Dermis microvascular lymphatic vessel endothelial cell (primary cell): ENCODE data around the gene ATP2B2. TPM values are rescaled to one million over a fixed set of nuclear protein-coding genes. Genes with fewer than 3 reads are reported as not detected.
A peak's percentile ranks its signal among the peaks of the same experiment; 100 is the strongest.

ENCODE experiments used
- DNase-seq, 2 donors: peaks; one replicate each; pipeline versions ENCODE4 v3.0.0 to v3.0.0-alpha.2; 2010; ENCODE audit warnings: low read depth in 2 of 2
- total RNA-seq: library from RNA; depleted of rRNA; stranded (reverse); fragments of >200 nt; gene quantifications from 2 replicates; pipeline ENCODE4 v1.2.1, GENCODE V29; 2014

ATP2B2 gene
- total RNA-seq, 1 donor from 2014 or later = not detected

GRCh38 chr3:10432156-10432845, 73.1 kb downstream of the ATP2B2 start:
- DNase-seq = no peak

DNA sequence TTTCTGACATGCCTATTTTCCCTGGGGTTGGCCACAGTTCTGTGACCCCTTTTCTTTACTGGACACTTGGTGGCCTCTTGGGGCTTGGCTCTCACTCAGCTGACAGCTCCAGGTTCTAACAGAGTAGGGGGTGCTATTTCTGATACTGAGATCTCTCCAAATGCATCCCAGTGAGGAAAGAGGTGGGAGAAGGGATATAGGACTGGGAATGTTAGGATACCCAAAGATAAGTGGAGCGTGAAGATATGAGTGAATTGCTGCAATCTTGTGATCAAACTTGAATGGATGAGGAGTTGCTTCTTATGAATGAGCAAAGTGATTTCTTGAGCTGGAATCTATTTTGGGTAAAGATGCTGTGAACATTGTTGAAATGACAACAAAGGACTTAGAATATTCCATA, 74.6 kb downstream of the ATP2B2 start:
- no peak for DNase-seq

- DNase-seq = no peak
Observed at GRCh38 chr3:10428406-10429091, 76.8 kb downstream of the ATP2B2 start.

- DNase-seq = no peak
Observed at GRCh38 chr3:10426346-10427220, 78.8 kb downstream of the ATP2B2 start.

DNA sequence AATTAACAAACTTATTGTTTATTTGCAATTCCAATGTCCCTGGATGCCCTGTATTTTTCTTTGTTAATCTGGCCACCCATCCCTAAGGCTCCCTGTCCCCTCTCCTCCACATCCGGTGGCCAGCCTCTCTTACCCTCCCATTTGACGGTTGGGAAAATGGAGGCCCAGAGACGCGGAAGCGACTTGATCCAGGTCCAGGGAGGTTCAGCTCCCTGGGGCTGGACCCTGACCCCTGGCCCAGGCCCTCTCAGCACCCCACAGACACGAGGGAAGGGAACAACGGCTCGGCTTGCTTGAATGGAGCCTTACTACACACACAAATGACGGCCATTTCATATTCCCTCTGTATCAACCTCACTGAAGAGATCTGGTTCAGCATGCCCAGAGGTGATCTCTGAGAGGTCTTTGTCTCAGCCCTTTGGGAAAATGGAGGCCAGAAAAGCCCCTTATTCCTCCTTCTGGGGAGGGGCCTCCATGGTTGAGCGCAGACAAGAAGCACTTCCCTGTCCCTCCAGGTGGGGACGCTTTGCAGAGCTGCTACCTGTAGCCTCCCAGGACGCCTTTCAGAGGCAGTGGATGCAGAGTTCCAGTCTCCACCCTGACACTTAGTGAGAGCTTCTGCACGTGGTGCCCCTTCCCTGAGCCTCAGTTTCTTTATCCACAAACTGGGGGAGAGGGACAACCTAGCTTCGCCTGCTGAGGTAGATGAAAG, 82.1 kb downstream of the ATP2B2 start:
- DNase-seq = no peak

DNA sequence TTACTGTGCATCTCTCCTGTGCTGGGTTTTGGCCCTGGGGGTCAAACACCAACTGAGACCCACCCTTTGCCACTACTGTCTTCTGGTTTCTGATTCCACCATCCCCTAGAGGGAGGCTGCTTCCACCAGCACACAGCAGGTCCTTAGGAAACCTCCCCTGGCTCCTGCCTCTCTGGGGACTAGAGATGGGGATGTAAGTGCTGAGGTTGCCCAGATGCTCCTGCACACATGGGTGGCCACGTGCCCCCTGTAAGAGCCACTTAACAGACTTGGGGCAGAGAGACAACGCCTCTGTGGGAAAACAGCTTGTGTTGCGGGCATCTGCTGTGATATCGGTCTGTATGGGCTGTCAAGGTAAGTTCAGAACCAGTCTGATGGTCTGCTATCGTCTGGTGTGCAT, 83.4 kb downstream of the ATP2B2 start:
- no peak for DNase-seq

DNA sequence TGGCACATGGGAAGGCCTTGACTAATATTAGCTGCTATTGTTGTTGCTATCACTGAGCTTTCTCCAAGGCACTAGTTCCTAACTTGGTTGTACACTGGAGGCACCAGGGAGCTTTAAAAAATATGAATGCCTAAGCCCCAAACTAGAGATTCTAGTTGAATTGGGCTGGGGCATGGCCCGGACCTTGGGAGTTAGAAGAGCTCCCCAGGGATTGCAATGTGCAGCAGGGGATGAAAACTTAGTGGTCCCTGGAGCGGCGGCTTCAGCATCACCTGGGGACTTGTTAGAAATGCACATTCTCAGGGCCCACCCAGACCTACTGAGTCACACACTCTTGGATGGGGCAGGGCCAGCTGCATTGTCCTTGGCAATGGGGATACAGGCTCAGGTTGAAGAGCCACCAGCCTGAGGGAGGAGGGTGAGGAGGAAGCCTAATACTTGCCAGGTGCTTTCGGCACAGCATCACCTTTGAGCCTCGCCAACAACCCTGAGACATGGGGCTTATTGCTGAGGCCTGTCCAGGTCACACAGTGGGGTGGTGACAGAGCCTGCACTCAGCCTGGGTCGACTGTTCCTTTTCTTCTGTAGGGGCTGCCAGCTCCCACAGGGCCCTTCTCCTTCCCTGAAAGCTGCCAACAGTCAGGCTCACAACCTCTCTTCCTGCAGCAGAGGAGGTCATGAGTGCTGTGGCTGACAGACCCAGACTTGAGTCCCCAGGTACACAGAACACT, 84.5 kb downstream of the ATP2B2 start:
- no peak for DNase-seq

DNA sequence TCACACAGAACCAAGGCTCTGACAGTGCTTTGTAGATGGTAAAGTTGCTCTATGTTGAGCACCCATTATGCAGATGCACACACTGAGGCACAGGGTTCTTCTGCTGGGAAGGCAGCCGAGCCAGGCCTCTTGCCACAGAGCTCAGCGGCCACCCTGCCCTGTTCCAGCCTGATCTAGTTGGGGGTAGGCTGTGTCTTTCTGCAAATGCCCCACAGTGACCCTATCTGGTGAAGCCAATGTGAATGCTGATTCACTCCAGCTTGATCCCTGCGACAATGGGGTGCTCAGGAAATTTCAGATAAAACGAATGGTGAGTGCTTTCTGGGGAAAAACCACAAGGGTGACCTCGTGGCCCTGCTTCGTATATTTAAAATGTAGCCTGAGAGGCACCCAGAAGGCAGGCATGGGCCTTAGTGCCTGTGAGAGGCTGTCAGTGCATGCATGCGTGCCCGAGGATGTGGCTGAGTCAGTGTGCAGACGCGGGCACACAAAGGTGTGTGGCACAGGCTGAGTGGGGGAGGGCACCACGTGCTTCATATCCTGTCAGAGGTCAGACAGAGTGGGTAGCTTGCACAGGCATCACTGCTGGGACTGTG, 85.7 kb downstream of the ATP2B2 start:
- DNase-seq = no peak

DNA sequence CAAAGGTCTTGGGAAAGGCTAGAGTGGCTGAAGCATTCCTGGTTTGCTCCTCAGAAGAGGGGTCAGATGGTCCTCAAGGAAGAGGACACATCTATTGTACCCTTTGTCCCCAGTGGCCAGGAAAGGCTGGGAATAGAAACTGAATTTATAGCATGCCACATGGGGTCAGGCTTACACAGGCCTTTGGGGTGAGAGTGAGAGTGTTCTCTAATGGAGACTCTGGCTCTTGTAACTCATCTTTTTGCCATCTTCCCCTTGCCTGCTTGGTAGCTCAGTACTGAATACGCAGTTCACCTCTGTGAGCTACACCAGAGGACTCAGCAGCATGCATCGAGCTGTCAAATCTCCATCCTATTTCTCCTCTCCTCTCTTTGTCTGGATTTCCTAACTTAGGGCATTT, 87.5 kb downstream of the ATP2B2 start:
- peak in 1 of 2 donors; percentile 5 for DNase-seq

- DNase-seq = no peak
Observed at GRCh38 chr3:10416730-10417300, 88.6 kb downstream of the ATP2B2 start.

GRCh38 chr3:10413041-10413440, 92.3 kb downstream of the ATP2B2 start:
- no peak for DNase-seq

GRCh38 chr3:10411598-10412332, 93.6 kb downstream of the ATP2B2 start:
- no peak for DNase-seq

DNA sequence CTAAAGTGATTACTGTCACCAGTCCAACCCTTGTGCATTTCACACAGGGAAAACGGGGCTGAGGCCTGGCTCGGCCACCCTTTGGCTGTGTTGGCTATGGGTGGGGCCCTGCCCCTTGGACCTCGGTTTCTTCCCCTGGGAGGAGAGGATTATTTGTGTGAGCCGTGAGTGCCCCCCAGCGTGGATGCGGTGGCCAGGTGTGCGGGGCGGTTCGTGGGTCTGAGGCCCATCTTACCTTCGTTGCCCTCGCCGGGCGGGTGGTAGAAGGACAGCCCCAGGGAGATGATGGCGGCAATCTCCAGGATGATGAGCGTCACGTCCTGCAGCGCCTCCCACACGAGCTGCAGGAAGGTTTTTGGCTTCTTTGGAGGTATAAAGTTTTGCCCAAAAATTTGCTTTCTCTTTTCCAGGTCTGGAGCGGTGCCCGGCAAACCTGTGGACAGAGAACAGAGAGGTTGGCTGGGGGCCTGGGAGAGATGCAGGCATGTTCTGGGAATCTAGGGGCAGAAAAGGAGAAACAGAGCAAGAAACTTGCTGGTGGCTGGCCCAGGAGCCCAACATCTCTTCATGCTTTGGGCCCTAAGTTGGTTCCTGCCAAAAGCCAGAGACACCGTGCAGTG, 94.9 kb downstream of the ATP2B2 start:
- no peak for DNase-seq

- no peak for DNase-seq
Observed at GRCh38 chr3:10408680-10409079, 96.7 kb downstream of the ATP2B2 start.

DNA sequence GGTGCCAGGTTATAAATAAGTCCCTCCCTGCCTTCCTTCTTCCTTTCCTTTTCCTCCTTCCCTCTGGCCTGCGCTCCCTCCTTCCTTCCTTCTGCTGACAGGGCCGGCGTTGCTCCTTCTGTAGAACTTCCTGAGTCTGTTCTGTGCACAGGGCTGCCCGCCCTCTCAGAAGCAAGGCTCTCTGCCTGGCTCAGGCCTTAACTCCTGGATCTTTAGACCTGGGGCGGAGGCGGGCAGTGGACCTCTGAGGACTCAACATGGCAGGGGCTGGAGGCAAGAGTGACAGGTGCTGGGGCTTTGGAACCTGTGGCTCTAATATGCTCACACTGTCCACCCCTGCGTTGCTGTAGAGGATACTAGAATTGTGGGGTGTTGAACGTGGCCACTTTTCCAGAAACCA, 98.0 kb downstream of the ATP2B2 start:
- no peak for DNase-seq

GRCh38 chr3:10406414-10406813, 99.0 kb downstream of the ATP2B2 start:
- no peak for DNase-seq

DNA sequence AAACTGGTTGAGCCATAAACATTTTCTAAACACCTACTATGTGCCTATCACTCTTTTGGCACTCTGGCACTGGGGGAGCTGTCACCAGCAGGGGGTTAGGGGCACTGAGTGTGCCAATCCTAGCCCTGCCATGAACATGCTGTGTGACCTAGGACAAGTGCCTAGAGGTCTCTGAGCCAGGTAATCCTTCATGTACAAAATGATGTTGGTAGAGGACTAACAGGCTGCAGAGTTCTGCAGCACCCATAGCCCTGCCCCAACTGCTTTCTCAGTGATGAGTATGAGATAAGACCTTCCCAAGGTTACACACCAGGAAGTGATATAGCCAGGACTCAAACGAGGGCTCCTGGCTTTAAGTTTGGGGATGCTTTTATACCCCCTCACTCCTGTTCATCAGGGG, 99.6 kb downstream of the ATP2B2 start:
- DNase-seq = no peak

DNA sequence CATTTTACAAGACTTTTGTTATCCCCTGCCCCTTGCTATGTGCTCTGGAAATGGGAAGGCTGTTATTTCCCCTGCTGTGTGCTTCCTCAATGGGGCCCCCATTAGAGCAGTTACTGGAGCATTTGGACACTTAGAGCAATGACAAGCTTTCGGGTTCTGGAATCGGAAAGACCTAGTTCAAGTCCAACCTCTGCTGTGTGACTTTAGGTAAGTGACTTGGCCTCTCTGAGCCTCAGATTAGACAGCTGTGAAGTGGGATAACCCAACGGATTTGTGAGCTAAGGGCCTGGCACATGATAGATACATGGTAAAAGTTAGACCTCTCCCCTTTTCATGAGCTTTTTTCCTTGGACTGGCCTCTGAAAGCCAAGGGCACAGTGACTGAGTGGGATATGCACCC, 100.5 kb downstream of the ATP2B2 start:
- DNase-seq = no peak

GRCh38 chr3:10404377-10404776, 101.0 kb downstream of the ATP2B2 start:
- no peak for DNase-seq
